ENCODE measurements around the gene FGF19. TPM values are rescaled to one million over a fixed set of nuclear protein-coding genes. Genes with fewer than 3 reads are reported as not detected.

Gene FGF19
- total RNA-seq (not detected in 2 replicates), polyA plus RNA-seq (not detected in 2 replicates), polyA minus RNA-seq (ENCODE audit: low replicate concordance) (not detected in 2 replicates)
- polyA plus RNA-seq (2012): not detected in 2 replicates

GRCh38 chr11:69703768-69704507 is at the start of gene FGF19:
FGF19 (minus strand) TSS chr11:69704022; CDS start chr11:69703876, 146 bp downstream.
- DNase-seq (ENCODE audit: low read depth in 2 of 2): no peak
- Histone ChIP-seq H3K79me2 (ENCODE audit: control insufficient read depth, insufficient read depth, low read length) (no peaks in the 10 kb centered on the region), H4K20me1 (ENCODE audit: control insufficient read depth, extremely low read depth, insufficient read depth, low read length) (no peaks in the 10 kb centered on the region), H3K9me3 (ENCODE audit: control insufficient read depth, insufficient read depth, low read depth, low read length) (no peaks in the 10 kb centered on the region), H3K36me3 (ENCODE audit: control insufficient read depth, insufficient read depth, low read length) (no peaks in the 10 kb centered on the region), H3K9ac (ENCODE audit: insufficient read depth, low read length) (no peak within 1 kb of the TSS), H3K27me3 (ENCODE audit: control insufficient read depth, insufficient read depth, low read length) (peaks cover 38% of the 10 kb centered on the region), H2AFZ (ENCODE audit: low read length) (no peak within 1 kb of the TSS), H3K4me1 (ENCODE audit: control insufficient read depth, extremely low read depth, insufficient read depth, low read length) (peaks cover 3% of the 10 kb centered on the region), H3K4me3 (replicated peaks in 1 of 4; ENCODE audit: control extremely low read depth in 1 of 4, insufficient read depth in 1 of 4, low read depth in 3 of 4, low read length in 4 of 4) (peak within 1 kb of the TSS in 1 of 4 experiments; percentile 10), H3K4me2 (ENCODE audit: extremely low read depth, insufficient read depth, low read length) (no peak within 1 kb of the TSS), H3K27ac (ENCODE audit: insufficient read depth, low read length) (no peak within 1 kb of the TSS)
- TF ChIP-seq EZH2 (IDR thresholded peaks at IDR 0.05; ENCODE audit: low read length, missing control alignments) (peak; percentile 81), CTCF (conservative IDR thresholded peaks at IDR 0.05 in 1 of 2, IDR thresholded peaks at IDR 0.05 in 1 of 2; ENCODE audit: low read depth in 1 of 2, low read length in 2 of 2) (no peak)

GRCh38 chr11:69752890-69753289 is 49.1 kb upstream of the FGF19 start:
- no peaks in the 10 kb centered on the region for H3K9me3 ChIP-seq (ENCODE audit: control insufficient read depth, insufficient read depth, low read depth, low read length)
- no peak overlapping the region for H3K4me3 ChIP-seq (replicated peaks in 1 of 4; ENCODE audit: control extremely low read depth in 1 of 4, insufficient read depth in 1 of 4, low read depth in 3 of 4, low read length in 4 of 4)
- H3K9ac ChIP-seq (ENCODE audit: insufficient read depth, low read length): no peak overlapping the region
- no peak overlapping the region for H2AFZ ChIP-seq (ENCODE audit: low read length)
- TF ChIP-seq EZH2 (IDR thresholded peaks at IDR 0.05; ENCODE audit: low read length, missing control alignments): no peak
- no peak for TF ChIP-seq CTCF (conservative IDR thresholded peaks at IDR 0.05 in 1 of 2, IDR thresholded peaks at IDR 0.05 in 1 of 2; ENCODE audit: low read depth in 1 of 2, low read length in 2 of 2)
- no peak for DNase-seq (ENCODE audit: low read depth in 2 of 2)
- H3K79me2 ChIP-seq (ENCODE audit: control insufficient read depth, insufficient read depth, low read length): no peaks in the 10 kb centered on the region
- no peaks in the 10 kb centered on the region for H4K20me1 ChIP-seq (ENCODE audit: control insufficient read depth, extremely low read depth, insufficient read depth, low read length)
- no peaks in the 10 kb centered on the region for H3K4me1 ChIP-seq (ENCODE audit: control insufficient read depth, extremely low read depth, insufficient read depth, low read length)
- H3K27ac ChIP-seq (ENCODE audit: insufficient read depth, low read length): no peak overlapping the region
- no peaks in the 10 kb centered on the region for H3K36me3 ChIP-seq (ENCODE audit: control insufficient read depth, insufficient read depth, low read length)
- no peak overlapping the region for H3K4me2 ChIP-seq (ENCODE audit: extremely low read depth, insufficient read depth, low read length)
- H3K27me3 ChIP-seq (ENCODE audit: control insufficient read depth, insufficient read depth, low read length): no peaks in the 10 kb centered on the region

- H3K27ac ChIP-seq (ENCODE audit: insufficient read depth, low read length): no peak overlapping the region
- DNase-seq (ENCODE audit: low read depth in 2 of 2): no peak
- no peak for TF ChIP-seq EZH2 (IDR thresholded peaks at IDR 0.05; ENCODE audit: low read length, missing control alignments)
- TF ChIP-seq CTCF (conservative IDR thresholded peaks at IDR 0.05 in 1 of 2, IDR thresholded peaks at IDR 0.05 in 1 of 2; ENCODE audit: low read depth in 1 of 2, low read length in 2 of 2): no peak
- H3K4me2 ChIP-seq (ENCODE audit: extremely low read depth, insufficient read depth, low read length): no peak overlapping the region
- no peak overlapping the region for H3K9ac ChIP-seq (ENCODE audit: insufficient read depth, low read length)
- H3K27me3 ChIP-seq (ENCODE audit: control insufficient read depth, insufficient read depth, low read length): no peaks in the 10 kb centered on the region
- H3K4me1 ChIP-seq (ENCODE audit: control insufficient read depth, extremely low read depth, insufficient read depth, low read length): no peaks in the 10 kb centered on the region
- H4K20me1 ChIP-seq (ENCODE audit: control insufficient read depth, extremely low read depth, insufficient read depth, low read length): no peaks in the 10 kb centered on the region
- H3K9me3 ChIP-seq (ENCODE audit: control insufficient read depth, insufficient read depth, low read depth, low read length): no peaks in the 10 kb centered on the region
- no peaks in the 10 kb centered on the region for H3K36me3 ChIP-seq (ENCODE audit: control insufficient read depth, insufficient read depth, low read length)
- no peak overlapping the region for H3K4me3 ChIP-seq (replicated peaks in 1 of 4; ENCODE audit: control extremely low read depth in 1 of 4, insufficient read depth in 1 of 4, low read depth in 3 of 4, low read length in 4 of 4)
- H3K79me2 ChIP-seq (ENCODE audit: control insufficient read depth, insufficient read depth, low read length): no peaks in the 10 kb centered on the region
- H2AFZ ChIP-seq (ENCODE audit: low read length): no peak overlapping the region
Observed at GRCh38 chr11:69750875-69751597, 47.2 kb upstream of the FGF19 start.

All from fibroblast of lung (primary cell).